ENCODE data around the gene SEMA6D. TPM values are rescaled to one million over a fixed set of nuclear protein-coding genes. Genes with fewer than 3 reads are reported as not detected.

The SEMA6D gene
- total RNA-seq, 1 donor from 2014 or later, result 8.0 TPM

DNA sequence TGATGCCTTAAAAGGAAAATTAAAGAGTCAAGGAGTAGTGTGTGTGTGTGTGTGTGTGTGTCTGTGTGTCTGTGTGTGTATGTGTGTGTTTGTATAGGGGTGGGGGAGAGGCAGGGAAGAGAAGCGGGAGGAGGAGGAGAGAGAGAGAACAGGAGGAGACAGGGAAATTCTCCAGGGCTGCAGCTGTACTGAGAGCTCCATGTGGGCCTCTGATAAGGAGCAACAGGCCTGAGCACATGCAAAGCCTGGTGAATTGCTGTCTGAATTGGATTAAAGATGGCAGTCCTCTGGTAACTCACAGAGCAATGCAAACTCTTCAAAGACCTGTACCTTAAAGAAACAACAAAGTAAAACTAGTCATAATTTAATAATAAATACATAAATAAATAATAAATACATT is 70.6 kb downstream of the SEMA6D start:
- DNase-seq (no peak), ATAC-seq (no peak)
- H3K27ac ChIP-seq, result no peak overlapping the region
- intact Hi-C loops (cut with DNase I), result no loop called here
- H3K9me3 ChIP-seq, result no peaks in the 10 kb centered on the region
- H3K36me3 ChIP-seq, result no peaks in the 10 kb centered on the region
- H3K4me3 ChIP-seq, result no peak overlapping the region
- TF ChIP-seq, protein P1, sequence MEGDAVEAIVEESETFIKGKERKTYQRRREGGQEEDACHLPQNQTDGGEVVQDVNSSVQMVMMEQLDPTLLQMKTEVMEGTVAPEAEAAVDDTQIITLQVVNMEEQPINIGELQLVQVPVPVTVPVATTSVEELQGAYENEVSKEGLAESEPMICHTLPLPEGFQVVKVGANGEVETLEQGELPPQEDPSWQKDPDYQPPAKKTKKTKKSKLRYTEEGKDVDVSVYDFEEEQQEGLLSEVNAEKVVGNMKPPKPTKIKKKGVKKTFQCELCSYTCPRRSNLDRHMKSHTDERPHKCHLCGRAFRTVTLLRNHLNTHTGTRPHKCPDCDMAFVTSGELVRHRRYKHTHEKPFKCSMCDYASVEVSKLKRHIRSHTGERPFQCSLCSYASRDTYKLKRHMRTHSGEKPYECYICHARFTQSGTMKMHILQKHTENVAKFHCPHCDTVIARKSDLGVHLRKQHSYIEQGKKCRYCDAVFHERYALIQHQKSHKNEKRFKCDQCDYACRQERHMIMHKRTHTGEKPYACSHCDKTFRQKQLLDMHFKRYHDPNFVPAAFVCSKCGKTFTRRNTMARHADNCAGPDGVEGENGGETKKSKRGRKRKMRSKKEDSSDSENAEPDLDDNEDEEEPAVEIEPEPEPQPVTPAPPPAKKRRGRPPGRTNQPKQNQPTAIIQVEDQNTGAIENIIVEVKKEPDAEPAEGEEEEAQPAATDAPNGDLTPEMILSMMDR (IDR thresholded peaks at IDR 0.05), result no peak
- H3K4me1 ChIP-seq, result no peaks in the 10 kb centered on the region
- no peaks in the 10 kb centered on the region for H3K27me3 ChIP-seq

DNA sequence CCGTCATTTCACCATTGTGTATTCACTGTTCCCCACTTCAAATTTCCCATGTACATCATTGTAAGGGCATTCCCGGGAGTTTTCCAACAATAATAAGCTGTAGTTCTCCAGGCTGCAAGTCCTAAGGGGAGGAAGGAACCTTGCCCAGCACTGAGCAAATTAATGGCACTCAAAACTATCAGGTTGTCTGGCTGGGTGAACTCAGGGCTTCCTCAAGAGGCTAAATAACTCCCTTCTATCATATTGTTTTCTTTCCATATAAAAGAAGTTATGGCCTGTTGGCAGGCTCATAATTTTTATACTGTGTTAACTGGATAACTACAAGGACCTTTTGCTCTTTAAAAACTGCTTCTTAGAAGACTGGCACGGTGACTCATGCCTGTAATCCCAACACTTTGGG is 71.4 kb downstream of the SEMA6D start:
- H3K27me3 ChIP-seq, result no peaks in the 10 kb centered on the region
- H3K27ac ChIP-seq, result no peak overlapping the region
- H3K9me3 ChIP-seq, result no peaks in the 10 kb centered on the region
- H3K4me3 ChIP-seq, result no peak overlapping the region
- ATAC-seq, result no peak
- intact Hi-C loops (cut with DNase I), result no loop called here
- no peaks in the 10 kb centered on the region for H3K4me1 ChIP-seq
- TF ChIP-seq, protein P1 (IDR thresholded peaks at IDR 0.05), result no peak
- no peak for DNase-seq
- H3K36me3 ChIP-seq, result no peaks in the 10 kb centered on the region

DNA sequence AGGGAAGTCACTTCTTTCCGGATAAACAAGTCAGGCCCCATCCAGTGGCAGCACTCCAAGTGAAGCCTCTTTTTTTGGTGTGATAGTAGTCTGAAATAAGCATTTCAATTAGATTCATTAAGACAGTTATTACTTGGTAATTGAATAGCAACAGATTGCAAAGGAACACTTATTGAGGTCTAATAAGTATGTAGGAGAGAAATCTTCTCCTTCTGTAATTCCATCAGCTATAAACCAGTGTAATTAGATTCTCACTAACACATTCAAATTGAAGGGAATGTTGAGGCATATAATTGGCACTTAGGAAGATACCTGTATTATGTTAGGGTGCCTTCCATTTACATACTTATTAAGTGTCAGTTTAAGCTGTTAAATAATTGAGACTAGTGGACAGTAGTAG is 73.9 kb downstream of the SEMA6D start:
- DNase-seq (no peak), ATAC-seq (no peak)
- H3K27me3 ChIP-seq, result no peaks in the 10 kb centered on the region
- no peaks in the 10 kb centered on the region for H3K9me3 ChIP-seq
- no peaks in the 10 kb centered on the region for H3K4me1 ChIP-seq
- TF ChIP-seq, protein P1 (IDR thresholded peaks at IDR 0.05), result no peak
- H3K4me3 ChIP-seq, result no peak overlapping the region
- no peaks in the 10 kb centered on the region for H3K36me3 ChIP-seq
- intact Hi-C loops (cut with DNase I), result no loop called here
- H3K27ac ChIP-seq, result no peak overlapping the region

DNA sequence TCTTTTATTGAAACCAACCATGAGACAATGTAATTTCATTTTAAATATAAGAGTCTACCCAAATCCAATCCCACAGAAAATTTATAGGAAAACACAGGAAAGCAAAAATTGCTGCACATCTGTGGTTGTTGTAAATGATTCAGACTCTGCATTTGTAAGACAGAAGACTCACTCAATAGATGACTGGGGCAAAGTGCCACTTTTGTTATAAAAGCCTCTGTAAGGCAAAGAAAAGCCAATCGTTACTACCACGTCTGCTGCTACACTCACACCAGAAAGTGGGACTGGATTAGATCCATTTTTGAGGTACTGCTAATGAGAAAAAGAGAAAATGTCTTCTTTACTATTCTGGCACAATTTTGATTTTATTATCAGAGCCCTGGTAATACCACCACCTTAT is 74.9 kb downstream of the SEMA6D start:
- no peaks in the 10 kb centered on the region for H3K27me3 ChIP-seq
- intact Hi-C loops (cut with DNase I), result no loop called here
- H3K36me3 ChIP-seq, result no peaks in the 10 kb centered on the region
- H3K4me1 ChIP-seq, result no peaks in the 10 kb centered on the region
- no peak for ATAC-seq
- no peak overlapping the region for H3K27ac ChIP-seq
- H3K4me3 ChIP-seq, result no peak overlapping the region
- no peak for DNase-seq
- TF ChIP-seq, protein P1 (IDR thresholded peaks at IDR 0.05), result no peak
- no peaks in the 10 kb centered on the region for H3K9me3 ChIP-seq

DNA sequence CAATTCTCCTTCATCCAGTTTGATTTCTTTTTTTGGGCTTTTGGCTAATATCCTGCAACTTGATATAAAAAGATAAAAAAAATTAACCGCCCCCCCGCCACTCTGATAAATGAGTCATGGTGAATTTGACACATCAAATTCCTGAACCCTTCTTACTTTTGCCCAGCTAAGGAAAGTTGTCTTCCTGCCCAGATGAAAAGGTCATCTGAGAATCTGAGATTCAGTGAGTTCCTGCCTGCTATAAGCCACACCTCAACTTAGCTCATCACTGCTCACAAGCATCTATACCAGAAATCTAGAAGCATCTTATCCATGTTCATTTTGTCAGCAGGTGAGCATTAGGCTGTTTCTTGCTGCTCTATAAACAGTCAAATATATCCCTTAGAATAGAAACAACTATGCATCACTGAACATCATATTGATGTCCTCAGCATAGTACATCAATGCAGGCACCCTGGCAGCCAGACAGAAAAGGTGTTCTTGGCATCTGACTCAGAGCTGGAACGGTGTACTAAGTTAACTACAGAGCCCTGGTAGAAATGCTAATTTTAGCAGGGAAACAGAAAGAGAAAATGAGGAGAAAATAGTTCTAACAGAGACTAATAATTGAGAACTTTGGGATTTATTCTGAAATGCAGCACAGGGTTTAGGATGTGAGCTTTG is 77.1 kb downstream of the SEMA6D start:
- Histone ChIP-seq H3K9me3 (no peaks in the 10 kb centered on the region), H3K4me3 (no peak overlapping the region), H3K27ac (no peak overlapping the region), H3K27me3 (no peaks in the 10 kb centered on the region), H3K36me3 (no peaks in the 10 kb centered on the region), H3K4me1 (no peaks in the 10 kb centered on the region)
- no peak for DNase-seq
- ATAC-seq, result no peak
- TF ChIP-seq, protein P1 (IDR thresholded peaks at IDR 0.05), result no peak
- intact Hi-C loops (cut with DNase I), result no loop called here

DNA sequence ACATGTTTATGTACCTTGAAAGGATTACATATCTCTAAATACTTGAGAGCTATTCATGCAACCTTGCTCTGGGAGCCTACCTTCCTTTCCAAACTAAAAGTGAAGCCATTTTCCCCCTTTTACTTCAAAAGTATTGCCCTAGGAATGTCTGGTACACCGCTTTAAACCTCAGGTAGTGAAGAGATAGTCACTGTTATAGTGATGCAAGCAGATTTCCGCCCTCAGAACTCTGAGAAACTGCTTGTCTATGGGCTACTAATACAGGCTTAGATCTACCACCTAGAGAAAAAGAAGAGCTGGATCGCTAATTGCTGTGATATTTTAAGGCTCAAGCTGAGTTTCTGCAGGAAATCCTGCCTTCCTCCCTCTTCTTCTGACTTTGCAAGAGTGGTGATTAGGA is 78.6 kb downstream of the SEMA6D start:
- Histone ChIP-seq H3K9me3 (no peaks in the 10 kb centered on the region), H3K27me3 (no peaks in the 10 kb centered on the region), H3K4me1 (no peaks in the 10 kb centered on the region), H3K4me3 (no peak overlapping the region), H3K27ac (no peak overlapping the region), H3K36me3 (no peaks in the 10 kb centered on the region)
- no peak for ATAC-seq
- TF ChIP-seq, protein P1 (IDR thresholded peaks at IDR 0.05), result no peak
- DNase-seq, result no peak
- intact Hi-C loops (cut with DNase I), result no loop called here

All from upper lobe of right lung (tissue), 1 donor.